HL-60 (cell line): ENCODE measurements around the gene PTPRN2.

Source experiments
- GABPA ChIP-seq: IDR thresholded peaks from 2 replicates; pipeline ENCODE4 v1.6.1; 2012; ENCODE audit warnings: low read depth
- POLR2AphosphoS5 ChIP-seq: IDR thresholded peaks from 2 replicates; pipeline ENCODE4 v1.6.1; 2012; ENCODE audit warnings: low read depth
- SPI1 ChIP-seq: IDR thresholded peaks from 2 replicates; pipeline ENCODE4 v1.6.1; 2012; ENCODE audit warnings: low read depth, mild to moderate bottlenecking, borderline replicate concordance
- TF ChIP-seq, protein P1 (sequence below): IDR thresholded peaks from one replicate; pipeline ENCODE4 v1.5.1; 2011; ENCODE audit warnings: low read length, control low read depth, inconsistent platforms; ENCODE audit not compliant: insufficient read depth
- TF ChIP-seq, protein P2 (sequence below): IDR thresholded peaks from 2 replicates; pipeline ENCODE4 v1.6.1; 2012; ENCODE audit warnings: low read depth; ENCODE audit not compliant: insufficient replicate concordance

DNA sequence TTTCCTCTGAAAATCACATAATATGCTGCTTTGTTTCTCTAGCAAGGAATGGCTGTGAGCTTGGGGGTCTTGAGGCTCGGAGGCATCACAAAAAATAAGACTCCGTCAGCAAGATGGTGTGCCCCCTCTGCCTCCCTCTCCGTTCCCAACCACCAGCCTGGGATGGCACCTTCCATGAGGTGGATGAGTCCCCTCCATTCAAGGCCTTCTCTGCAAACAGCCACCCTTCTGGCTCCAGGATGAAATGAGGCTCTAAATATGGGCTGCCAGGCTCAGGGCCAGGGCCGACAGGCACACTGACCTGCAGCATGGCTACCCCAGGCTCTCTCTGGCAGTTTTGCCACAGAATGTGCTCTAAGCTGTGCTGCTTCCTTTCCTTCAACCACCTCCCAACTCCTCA, 521.5 kb downstream of the PTPRN2 start:
- TF ChIP-seq, protein P1, sequence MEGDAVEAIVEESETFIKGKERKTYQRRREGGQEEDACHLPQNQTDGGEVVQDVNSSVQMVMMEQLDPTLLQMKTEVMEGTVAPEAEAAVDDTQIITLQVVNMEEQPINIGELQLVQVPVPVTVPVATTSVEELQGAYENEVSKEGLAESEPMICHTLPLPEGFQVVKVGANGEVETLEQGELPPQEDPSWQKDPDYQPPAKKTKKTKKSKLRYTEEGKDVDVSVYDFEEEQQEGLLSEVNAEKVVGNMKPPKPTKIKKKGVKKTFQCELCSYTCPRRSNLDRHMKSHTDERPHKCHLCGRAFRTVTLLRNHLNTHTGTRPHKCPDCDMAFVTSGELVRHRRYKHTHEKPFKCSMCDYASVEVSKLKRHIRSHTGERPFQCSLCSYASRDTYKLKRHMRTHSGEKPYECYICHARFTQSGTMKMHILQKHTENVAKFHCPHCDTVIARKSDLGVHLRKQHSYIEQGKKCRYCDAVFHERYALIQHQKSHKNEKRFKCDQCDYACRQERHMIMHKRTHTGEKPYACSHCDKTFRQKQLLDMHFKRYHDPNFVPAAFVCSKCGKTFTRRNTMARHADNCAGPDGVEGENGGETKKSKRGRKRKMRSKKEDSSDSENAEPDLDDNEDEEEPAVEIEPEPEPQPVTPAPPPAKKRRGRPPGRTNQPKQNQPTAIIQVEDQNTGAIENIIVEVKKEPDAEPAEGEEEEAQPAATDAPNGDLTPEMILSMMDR = no peak
- TF ChIP-seq POLR2AphosphoS5 (no peak), GABPA (no peak), SPI1 (no peak)
- TF ChIP-seq, protein P2, sequence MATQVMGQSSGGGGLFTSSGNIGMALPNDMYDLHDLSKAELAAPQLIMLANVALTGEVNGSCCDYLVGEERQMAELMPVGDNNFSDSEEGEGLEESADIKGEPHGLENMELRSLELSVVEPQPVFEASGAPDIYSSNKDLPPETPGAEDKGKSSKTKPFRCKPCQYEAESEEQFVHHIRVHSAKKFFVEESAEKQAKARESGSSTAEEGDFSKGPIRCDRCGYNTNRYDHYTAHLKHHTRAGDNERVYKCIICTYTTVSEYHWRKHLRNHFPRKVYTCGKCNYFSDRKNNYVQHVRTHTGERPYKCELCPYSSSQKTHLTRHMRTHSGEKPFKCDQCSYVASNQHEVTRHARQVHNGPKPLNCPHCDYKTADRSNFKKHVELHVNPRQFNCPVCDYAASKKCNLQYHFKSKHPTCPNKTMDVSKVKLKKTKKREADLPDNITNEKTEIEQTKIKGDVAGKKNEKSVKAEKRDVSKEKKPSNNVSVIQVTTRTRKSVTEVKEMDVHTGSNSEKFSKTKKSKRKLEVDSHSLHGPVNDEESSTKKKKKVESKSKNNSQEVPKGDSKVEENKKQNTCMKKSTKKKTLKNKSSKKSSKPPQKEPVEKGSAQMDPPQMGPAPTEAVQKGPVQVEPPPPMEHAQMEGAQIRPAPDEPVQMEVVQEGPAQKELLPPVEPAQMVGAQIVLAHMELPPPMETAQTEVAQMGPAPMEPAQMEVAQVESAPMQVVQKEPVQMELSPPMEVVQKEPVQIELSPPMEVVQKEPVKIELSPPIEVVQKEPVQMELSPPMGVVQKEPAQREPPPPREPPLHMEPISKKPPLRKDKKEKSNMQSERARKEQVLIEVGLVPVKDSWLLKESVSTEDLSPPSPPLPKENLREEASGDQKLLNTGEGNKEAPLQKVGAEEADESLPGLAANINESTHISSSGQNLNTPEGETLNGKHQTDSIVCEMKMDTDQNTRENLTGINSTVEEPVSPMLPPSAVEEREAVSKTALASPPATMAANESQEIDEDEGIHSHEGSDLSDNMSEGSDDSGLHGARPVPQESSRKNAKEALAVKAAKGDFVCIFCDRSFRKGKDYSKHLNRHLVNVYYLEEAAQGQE = no peak
